ENCODE data around the gene PRR5L.
A peak's percentile ranks its signal among the peaks of the same experiment; 100 is the strongest.
"Not testable (repeated sequence)": the region's sequence is repeated elsewhere in the genome, so short reads cannot be mapped to it uniquely, and the experiment has no call there.

PRR5L gene

DNA sequence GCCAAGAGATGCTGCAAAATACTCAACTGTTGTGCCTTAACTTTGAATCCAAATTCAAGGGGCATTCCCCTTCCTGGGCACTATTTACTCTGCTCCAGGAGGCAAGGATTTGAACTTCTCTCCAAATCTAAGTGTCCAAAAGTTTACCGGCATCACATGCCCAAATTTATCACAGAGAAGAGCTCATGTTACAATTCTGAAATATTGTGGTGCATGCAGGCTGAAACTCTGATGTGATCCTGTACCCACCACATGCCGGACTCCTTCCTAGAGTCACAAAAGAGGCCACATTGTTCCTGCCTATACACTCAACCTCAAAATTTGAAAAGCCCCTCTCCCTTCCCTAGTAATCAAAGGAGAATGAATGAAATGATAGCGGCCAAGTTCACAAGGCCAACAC lies 212.7 kb downstream of the PRR5L start:
- Mint-ChIP-seq H3K9me3 (no peaks in the 10 kb centered on the region), H3K4me1 (ENCODE audit: low read depth in 2 of 2) (peaks cover 28 to 41% of the 10 kb centered on the region in 2 donors), H3K27me3 (peaks cover under 1 to 10% of the 10 kb centered on the region in 2 donors), H3K27ac (peak overlapping the region; percentile 93 to 98), H3K4me3 (peak overlapping the region; percentile 90 to 100), H3K36me3 (ENCODE audit: insufficient read depth) (peaks cover 16% of the 10 kb centered on the region)
- ATAC-seq (replicated peaks) = no peak
- DNase-seq = no peak

DNA sequence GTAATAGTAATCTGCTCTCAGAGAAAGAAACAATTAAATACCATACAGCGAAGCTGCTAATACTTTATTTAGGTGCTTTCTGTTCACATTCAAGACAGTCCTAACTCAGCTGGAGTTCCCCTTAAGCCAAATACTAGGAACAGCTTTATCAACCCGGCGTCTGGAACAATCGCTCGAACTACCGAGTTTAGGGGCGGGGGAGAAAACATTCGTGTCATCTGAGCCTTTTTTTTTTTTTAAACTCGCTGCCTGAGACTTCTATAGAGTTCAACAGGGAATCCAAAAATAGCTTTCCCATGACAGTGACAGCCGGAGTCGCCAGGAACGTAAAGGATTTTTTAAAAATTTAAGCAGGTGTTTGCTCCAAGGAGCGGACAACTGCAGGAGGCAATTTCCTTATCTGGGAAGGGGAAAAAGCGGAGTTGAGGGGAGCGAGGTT lies 213.1 kb downstream of the PRR5L start:
- Mint-ChIP-seq H3K9me3 (no peaks in the 10 kb centered on the region), H3K27me3 (peaks cover 6 to 10% of the 10 kb centered on the region in 2 donors), H3K4me1 (ENCODE audit: low read depth in 2 of 2) (peaks cover 27 to 38% of the 10 kb centered on the region in 2 donors), H3K36me3 (ENCODE audit: insufficient read depth) (peaks cover 16% of the 10 kb centered on the region), H3K27ac (peak overlapping the region; percentile 93 to 98), H3K4me3 (peak overlapping the region; percentile 90 to 100)
- peak in 2 of 3 experiments; percentile 8 to 15 for DNase-seq
- peak; percentile 19 for ATAC-seq (replicated peaks)

DNA sequence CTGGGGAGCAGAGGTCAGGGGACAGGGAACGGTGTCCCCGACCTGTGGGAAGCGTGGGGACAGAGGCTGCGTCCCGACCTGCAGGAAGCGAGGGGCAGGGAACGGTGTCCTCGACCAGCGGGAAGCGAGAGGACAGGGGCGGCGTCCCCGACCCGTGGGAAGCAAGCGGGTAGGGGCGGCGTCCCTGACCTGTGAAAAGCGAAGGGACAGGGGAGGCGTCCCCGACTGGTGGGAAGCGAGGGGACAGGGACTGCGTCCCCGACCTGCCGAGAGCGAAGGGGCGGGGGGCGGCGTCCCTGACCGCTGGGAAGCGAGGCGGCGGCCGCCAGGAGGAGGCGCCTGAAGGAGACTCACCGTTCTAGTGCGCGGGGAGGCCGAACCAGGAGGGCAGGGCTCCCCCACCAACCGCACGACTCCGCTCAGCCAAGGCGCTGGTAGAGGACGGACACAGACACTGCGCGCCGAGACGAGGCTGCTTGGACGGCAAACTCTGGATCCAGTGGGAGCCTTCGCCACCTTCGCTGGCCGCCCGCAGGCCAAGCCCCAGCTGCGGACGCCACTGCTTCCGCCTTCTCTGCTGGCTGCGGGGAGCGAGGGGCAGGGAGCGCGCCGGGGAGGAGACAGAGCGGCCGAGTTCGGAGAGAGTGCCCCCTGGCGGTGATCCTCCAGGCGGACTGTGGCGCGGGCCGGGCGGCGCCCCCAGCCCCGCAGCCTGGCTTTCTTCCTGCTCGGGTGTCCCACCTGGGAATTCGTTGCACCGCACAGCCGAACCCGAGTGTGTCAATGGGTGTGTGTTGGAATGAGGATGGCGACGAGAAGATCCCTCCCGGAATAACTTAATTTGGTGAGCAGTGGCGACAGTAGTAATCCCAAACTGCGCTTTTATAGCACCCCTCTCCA lies 213.9 kb downstream of the PRR5L start, which contains the start of gene TRAF6:
Gene TRAF6, minus strand, starts transcription at position 579 of the 900 bp plus-strand sequence. CDS start 8,757 bp downstream, outside the sequence.
- Mint-ChIP-seq H3K4me3 (peak within 1 kb of the TSS; percentile 90 to 100), H3K36me3 (ENCODE audit: insufficient read depth) (peaks cover 16% of the 10 kb centered on the region), H3K27me3 (peaks cover 13% of the 10 kb centered on the region in 2 donors), H3K9me3 (no peaks in the 10 kb centered on the region), H3K27ac (peak within 1 kb of the TSS; percentile 93 to 98), H3K4me1 (ENCODE audit: low read depth in 2 of 2) (peaks cover 21 to 31% of the 10 kb centered on the region in 2 donors)
- ATAC-seq (replicated peaks) (peak; percentile 94), DNase-seq (peak; percentile 87 to 88 (median 88))

DNA sequence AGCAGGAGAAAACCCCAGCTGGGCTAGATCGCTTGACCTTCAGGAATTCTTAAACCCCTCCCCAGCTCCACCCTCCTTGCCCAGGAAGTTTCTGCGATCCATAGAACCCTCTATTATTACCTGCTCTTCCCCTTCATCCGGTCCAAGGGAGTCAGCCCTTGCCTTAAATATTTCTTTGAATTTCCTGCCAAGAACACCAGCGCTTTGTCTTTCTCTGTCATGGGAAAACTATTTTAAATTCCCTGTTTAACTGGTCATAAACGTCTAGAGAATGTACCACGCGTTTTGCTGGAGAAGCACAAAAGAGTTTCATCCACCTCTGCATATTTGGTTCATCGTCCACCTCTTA lies 214.5 kb downstream of the PRR5L start:
- Mint-ChIP-seq H3K9me3 (no peaks in the 10 kb centered on the region), H3K4me3 (peak overlapping the region; percentile 90 to 100), H3K4me1 (ENCODE audit: low read depth in 2 of 2) (peaks cover 20 to 27% of the 10 kb centered on the region in 2 donors), H3K27ac (peak overlapping the region; percentile 93 to 98), H3K27me3 (peaks cover 17% of the 10 kb centered on the region in 2 donors), H3K36me3 (ENCODE audit: insufficient read depth) (peaks cover 16% of the 10 kb centered on the region)
- DNase-seq (no peak), ATAC-seq (replicated peaks) (no peak)

DNA sequence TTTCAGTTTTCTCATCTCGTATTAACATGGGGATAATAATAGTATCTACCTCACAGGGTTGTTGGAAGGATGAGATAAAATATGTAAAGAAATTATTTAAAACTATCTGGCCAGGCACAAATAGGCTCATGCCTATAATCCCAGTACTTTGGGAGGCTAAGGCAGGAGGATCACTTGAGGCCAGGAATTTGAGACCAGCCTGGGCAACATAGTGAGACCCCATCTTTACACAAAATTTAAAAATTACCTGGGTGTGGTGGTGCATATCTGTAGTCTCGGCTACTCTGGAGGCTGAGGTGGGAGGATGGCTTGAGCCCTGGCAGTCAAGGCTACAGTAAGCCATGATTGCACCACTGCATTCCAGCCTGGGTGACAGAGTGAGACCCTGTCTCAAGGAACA lies 215.0 kb downstream of the PRR5L start:
- Mint-ChIP-seq H3K27ac (peak overlapping the region; percentile 93 to 98), H3K4me1 (ENCODE audit: low read depth in 2 of 2) (peaks cover 16 to 22% of the 10 kb centered on the region in 2 donors), H3K36me3 (ENCODE audit: insufficient read depth) (peaks cover 12% of the 10 kb centered on the region), H3K4me3 (peak overlapping the region; percentile 90 to 100), H3K27me3 (peaks cover 17% of the 10 kb centered on the region in 2 donors)
- not testable (repeated sequence) for DNase-seq; ATAC-seq (replicated peaks); H3K9me3 Mint-ChIP-seq

DNA sequence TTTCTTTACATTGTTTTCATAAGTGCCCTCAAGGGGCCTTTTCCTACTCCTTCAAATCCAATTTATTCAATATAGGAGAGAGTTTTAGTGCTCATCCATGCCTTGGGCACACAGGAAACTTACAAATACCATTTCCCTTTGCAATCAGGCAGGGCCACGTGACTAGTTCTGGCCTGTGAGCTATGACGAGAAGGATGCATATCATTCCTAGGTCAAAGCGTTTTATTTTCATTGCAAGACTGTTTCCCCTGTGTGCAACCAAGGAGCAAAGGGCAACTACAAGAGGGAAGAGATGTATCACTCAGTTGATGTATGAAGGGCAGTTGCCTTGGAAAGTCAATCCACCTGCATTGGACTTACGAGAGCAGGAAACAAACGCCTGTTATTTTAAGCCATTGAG lies 215.9 kb downstream of the PRR5L start:
- ATAC-seq (replicated peaks) = no peak
- Mint-ChIP-seq H3K27me3 (peaks cover 17 to 20% of the 10 kb centered on the region in 2 donors), H3K4me3 (no peak overlapping the region), H3K27ac (no peak overlapping the region), H3K9me3 (no peaks in the 10 kb centered on the region), H3K36me3 (ENCODE audit: insufficient read depth) (peaks cover 12% of the 10 kb centered on the region), H3K4me1 (ENCODE audit: low read depth in 2 of 2) (peaks cover 16 to 22% of the 10 kb centered on the region in 2 donors)
- no peak for DNase-seq

DNA sequence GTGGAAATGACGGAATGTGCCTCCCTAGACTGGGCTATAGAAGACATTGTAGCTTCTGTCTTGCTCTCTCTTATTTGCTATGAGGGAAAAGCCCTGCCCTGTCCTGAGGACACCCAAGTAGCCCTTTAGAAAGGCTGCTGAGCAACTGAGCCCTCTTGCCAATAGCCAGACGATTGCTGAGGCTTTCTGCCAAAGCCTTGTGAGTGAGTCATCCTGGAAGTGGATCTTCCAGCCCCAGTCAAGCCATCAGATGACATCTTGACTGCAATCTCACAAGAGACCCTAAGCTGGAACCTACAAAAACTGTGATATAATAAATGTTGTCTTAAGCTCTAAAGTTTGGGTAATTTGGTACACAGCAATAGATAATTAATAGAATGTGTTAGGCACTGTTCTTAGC lies 217.9 kb downstream of the PRR5L start:
- H3K36me3 Mint-ChIP-seq (ENCODE audit: insufficient read depth) = peaks cover 12% of the 10 kb centered on the region
- H3K4me1 Mint-ChIP-seq (ENCODE audit: low read depth in 2 of 2) = peaks cover 7 to 13% of the 10 kb centered on the region in 2 donors
- no peaks in the 10 kb centered on the region for H3K9me3 Mint-ChIP-seq
- H3K4me3 Mint-ChIP-seq = no peak overlapping the region
- peaks cover 24 to 25% of the 10 kb centered on the region in 2 donors for H3K27me3 Mint-ChIP-seq
- ATAC-seq (replicated peaks) (no peak), DNase-seq (no peak)
- H3K27ac Mint-ChIP-seq = no peak overlapping the region

All from effector memory CD8-positive, alpha-beta T cell (primary cell).